ENCODE data around the gene MRPL34. TPM values are rescaled to one million over a fixed set of nuclear protein-coding genes. Genes with fewer than 3 reads are reported as not detected.
A peak's percentile ranks its signal among the peaks of the same experiment; 100 is the strongest.

Gene MRPL34
- total and polyA plus RNA-seq, 9 of the 15 experiments (the other 6 are each of a cell fraction or from before 2014, with no cell fraction given): 11.5 to 256 (median 72.5) TPM

GRCh38 chr19:17337675-17338432 lies 32.2 kb downstream of the MRPL34 start (continued):
- no peak for TF ChIP-seq CUX1 (CRISPR knock-in tag; IDR thresholded peaks at IDR 0.05)
- no peak for TF ChIP-seq CAMTA2 (CRISPR knock-in tag; conservative IDR thresholded peaks at IDR 0.05)
- TF ChIP-seq SPI1 (IDR thresholded peaks at IDR 0.05; ENCODE audit: borderline replicate concordance, low read depth, low read length): no peak
- TF ChIP-seq CTCFL (IDR thresholded peaks at IDR 0.05; ENCODE audit: borderline replicate concordance, insufficient read depth, low read depth, low read length, poor library complexity, severe bottlenecking): no peak
- no peak for TF ChIP-seq SOX6 (IDR thresholded peaks at IDR 0.05)
- no peak for TF ChIP-seq ZNF140 (CRISPR knock-in tag; IDR thresholded peaks at IDR 0.05)
- TF ChIP-seq HIVEP1 (CRISPR knock-in tag; IDR thresholded peaks at IDR 0.05): no peak
- peak; percentile 12; the same call in 1 of the 2 replicates for TF ChIP-seq ZNF766 (CRISPR knock-in tag; conservative IDR thresholded peaks at IDR 0.05)
- TF ChIP-seq PML (IDR thresholded peaks at IDR 0.05; ENCODE audit: low read length): 0 out of 2 replicates have a peak, but pooled peaks have one; percentile 17
- no peak for TF ChIP-seq REST (IDR thresholded peaks at IDR 0.05; ENCODE audit: borderline replicate concordance)
- no peak for TF ChIP-seq REST (CRISPR knock-in tag; IDR thresholded peaks at IDR 0.05; ENCODE audit: low read depth)

Measured in K562 (cell line).